ENCODE measurements around the gene DOCK1. TPM values are rescaled to one million over a fixed set of nuclear protein-coding genes. Genes with fewer than 3 reads are reported as not detected.

The DOCK1 gene
- total and polyA plus RNA-seq, 2 donors from 2014 or later: 15.8 to 81.7 TPM

DNA sequence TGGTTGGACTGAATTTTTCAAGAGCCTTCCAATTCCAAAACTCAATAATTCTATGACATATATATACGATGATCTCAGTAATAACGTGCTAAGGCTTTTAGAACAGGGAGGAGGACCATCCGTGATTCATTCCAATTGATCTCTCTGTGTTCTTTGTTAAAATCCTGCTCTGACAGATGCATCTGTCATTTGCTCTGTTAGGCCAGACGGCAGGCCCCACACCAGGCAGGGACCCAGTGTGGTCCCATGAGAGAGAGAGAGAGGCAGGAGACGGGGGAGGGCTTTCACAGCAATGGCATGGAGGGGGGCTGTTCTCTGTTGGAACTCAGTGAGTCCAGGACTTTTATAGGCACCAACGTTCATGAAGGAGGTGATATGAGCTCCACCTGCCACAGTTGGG lies 451.1 kb downstream of the DOCK1 start:
- no peaks in the 10 kb centered on the region for H3K27me3 ChIP-seq (ENCODE audit: control insufficient read depth, insufficient read depth, low read length)
- DNase-seq (no peak), FAIRE-seq (no peak)
- H3K4me3 ChIP-seq (ENCODE audit: low read length in 3 of 3): no peak overlapping the region
- H3K9me3 ChIP-seq (ENCODE audit: control insufficient read depth in 2 of 3, insufficient read depth in 1 of 3, low read length in 3 of 3): no peaks in the 10 kb centered on the region
- TF ChIP-seq, protein P1, sequence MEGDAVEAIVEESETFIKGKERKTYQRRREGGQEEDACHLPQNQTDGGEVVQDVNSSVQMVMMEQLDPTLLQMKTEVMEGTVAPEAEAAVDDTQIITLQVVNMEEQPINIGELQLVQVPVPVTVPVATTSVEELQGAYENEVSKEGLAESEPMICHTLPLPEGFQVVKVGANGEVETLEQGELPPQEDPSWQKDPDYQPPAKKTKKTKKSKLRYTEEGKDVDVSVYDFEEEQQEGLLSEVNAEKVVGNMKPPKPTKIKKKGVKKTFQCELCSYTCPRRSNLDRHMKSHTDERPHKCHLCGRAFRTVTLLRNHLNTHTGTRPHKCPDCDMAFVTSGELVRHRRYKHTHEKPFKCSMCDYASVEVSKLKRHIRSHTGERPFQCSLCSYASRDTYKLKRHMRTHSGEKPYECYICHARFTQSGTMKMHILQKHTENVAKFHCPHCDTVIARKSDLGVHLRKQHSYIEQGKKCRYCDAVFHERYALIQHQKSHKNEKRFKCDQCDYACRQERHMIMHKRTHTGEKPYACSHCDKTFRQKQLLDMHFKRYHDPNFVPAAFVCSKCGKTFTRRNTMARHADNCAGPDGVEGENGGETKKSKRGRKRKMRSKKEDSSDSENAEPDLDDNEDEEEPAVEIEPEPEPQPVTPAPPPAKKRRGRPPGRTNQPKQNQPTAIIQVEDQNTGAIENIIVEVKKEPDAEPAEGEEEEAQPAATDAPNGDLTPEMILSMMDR (IDR thresholded peaks at IDR 0.05; ENCODE audit: borderline replicate concordance, extremely low read depth, insufficient read depth): no peak
- H3K9ac ChIP-seq (ENCODE audit: low read length in 3 of 3): no peak overlapping the region
- intact Hi-C loops (cut with DNase I): no loop called here
- H3K27ac ChIP-seq (ENCODE audit: low read depth in 2 of 2, low read length in 2 of 2): no peak overlapping the region
- no peaks in the 10 kb centered on the region for H3K36me3 ChIP-seq (ENCODE audit: control insufficient read depth in 2 of 3, insufficient read depth in 3 of 3, low read length in 3 of 3)
- peaks cover 0 to 8% (median 3%) of the 10 kb centered on the region in 3 donors for H3K4me1 ChIP-seq (ENCODE audit: control insufficient read depth in 2 of 3, insufficient read depth in 2 of 3, low read depth in 1 of 3, low read length in 3 of 3)

DNA sequence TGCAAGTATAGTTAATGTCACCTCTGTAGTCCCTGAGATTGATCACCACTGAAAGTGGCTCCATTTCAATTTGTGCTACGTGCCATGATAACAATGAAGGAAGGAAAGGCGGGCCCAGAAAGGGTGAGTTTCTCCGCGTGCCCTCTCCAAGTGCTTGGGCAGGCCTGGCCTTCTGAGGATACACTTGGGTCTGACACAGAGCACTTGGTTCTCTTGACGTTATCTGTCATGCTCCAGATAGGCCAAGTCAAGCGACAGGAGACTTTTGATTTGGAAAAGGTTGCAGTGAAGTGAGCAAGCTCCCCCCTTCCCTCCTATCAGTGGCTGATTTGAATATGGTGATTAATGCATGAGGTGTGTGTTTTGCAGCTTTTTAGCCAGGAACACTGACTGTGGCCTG lies 452.0 kb downstream of the DOCK1 start:
- no peaks in the 10 kb centered on the region for H3K27me3 ChIP-seq (ENCODE audit: control insufficient read depth, insufficient read depth, low read length)
- intact Hi-C loops (cut with DNase I): no loop called here
- H3K9ac ChIP-seq (ENCODE audit: low read length in 3 of 3): no peak overlapping the region
- DNase-seq (no peak), FAIRE-seq (no peak)
- no peak overlapping the region for H3K27ac ChIP-seq (ENCODE audit: low read depth in 2 of 2, low read length in 2 of 2)
- H3K9me3 ChIP-seq (ENCODE audit: control insufficient read depth in 2 of 3, insufficient read depth in 1 of 3, low read length in 3 of 3): no peaks in the 10 kb centered on the region
- no peak overlapping the region for H3K4me3 ChIP-seq (ENCODE audit: low read length in 3 of 3)
- TF ChIP-seq, protein P1 (IDR thresholded peaks at IDR 0.05; ENCODE audit: borderline replicate concordance, extremely low read depth, insufficient read depth): no peak
- H3K36me3 ChIP-seq (ENCODE audit: control insufficient read depth in 2 of 3, insufficient read depth in 3 of 3, low read length in 3 of 3): peaks cover 0 to under 1% (median 0%) of the 10 kb centered on the region in 3 donors
- peaks cover 0 to 8% (median 3%) of the 10 kb centered on the region in 3 donors for H3K4me1 ChIP-seq (ENCODE audit: control insufficient read depth in 2 of 3, insufficient read depth in 2 of 3, low read depth in 1 of 3, low read length in 3 of 3)

DNA sequence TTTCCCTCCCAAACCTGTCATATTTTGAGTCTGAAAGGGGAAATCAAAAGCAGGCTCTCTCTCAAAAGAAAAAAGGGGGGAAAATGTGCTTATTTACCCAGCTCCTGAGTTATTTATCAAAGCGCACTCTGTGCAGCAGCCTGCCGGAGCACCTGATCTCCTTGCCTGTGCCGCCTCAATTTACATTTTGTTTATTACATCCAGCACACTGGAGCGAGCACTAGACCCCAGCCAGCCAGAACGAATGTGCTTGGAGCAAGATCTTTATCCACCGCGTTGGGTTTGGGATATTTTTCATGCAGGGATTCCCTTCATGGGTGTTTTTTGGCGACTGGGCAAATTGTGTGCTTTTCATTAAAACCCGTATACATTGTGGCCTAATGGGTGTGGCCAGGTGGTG lies 453.1 kb downstream of the DOCK1 start:
- Histone ChIP-seq H3K4me3 (ENCODE audit: low read length in 3 of 3) (no peak overlapping the region), H3K9me3 (ENCODE audit: control insufficient read depth in 2 of 3, insufficient read depth in 1 of 3, low read length in 3 of 3) (no peaks in the 10 kb centered on the region), H3K27ac (ENCODE audit: low read depth in 2 of 2, low read length in 2 of 2) (peak overlapping the region; percentile 28 to 38), H3K27me3 (ENCODE audit: control insufficient read depth, insufficient read depth, low read length) (no peaks in the 10 kb centered on the region), H3K4me1 (ENCODE audit: control insufficient read depth in 2 of 3, insufficient read depth in 2 of 3, low read depth in 1 of 3, low read length in 3 of 3) (peaks cover 0 to 8% (median 3%) of the 10 kb centered on the region in 3 donors), H3K36me3 (ENCODE audit: control insufficient read depth in 2 of 3, insufficient read depth in 3 of 3, low read length in 3 of 3) (peaks cover 3 to 6% (median 5%) of the 10 kb centered on the region in 3 donors), H3K9ac (ENCODE audit: low read length in 3 of 3) (no peak overlapping the region)
- TF ChIP-seq, protein P1 (IDR thresholded peaks at IDR 0.05; ENCODE audit: borderline replicate concordance, extremely low read depth, insufficient read depth): no peak
- peak in 4 of 5 donors; percentile 35 to 67 (median 58) for DNase-seq
- no peak for FAIRE-seq
- intact Hi-C loops (cut with DNase I): no loop called here

DNA sequence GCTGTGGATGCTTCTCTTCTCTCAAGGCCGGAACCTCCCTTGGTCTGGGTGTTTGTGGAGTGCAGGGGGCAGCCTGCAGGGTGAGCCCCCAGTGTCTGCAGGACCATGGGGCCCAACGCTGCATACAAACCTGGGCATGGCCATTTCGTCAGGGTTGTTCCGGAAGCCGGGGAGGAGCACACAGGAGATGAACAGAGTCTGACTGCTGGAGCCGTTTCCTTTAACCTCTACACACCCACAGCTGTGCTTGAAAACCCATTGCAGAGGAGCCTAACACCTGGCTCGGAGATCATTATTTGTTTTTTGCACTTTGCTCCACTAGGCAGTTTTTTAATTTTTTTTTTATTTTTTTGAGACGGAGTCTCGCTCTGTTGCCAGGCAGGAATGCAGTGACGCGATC lies 458.8 kb downstream of the DOCK1 start:
- Histone ChIP-seq H3K27me3 (ENCODE audit: control insufficient read depth, insufficient read depth, low read length) (no peaks in the 10 kb centered on the region), H3K27ac (ENCODE audit: low read depth in 2 of 2, low read length in 2 of 2) (no peak overlapping the region), H3K4me3 (ENCODE audit: low read length in 3 of 3) (no peak overlapping the region), H3K9ac (ENCODE audit: low read length in 3 of 3) (no peak overlapping the region), H3K36me3 (ENCODE audit: control insufficient read depth in 2 of 3, insufficient read depth in 3 of 3, low read length in 3 of 3) (peaks cover 3 to 8% (median 6%) of the 10 kb centered on the region in 3 donors), H3K4me1 (ENCODE audit: control insufficient read depth in 2 of 3, insufficient read depth in 2 of 3, low read depth in 1 of 3, low read length in 3 of 3) (peaks cover 0 to 2% (median 0%) of the 10 kb centered on the region in 3 donors), H3K9me3 (ENCODE audit: control insufficient read depth in 2 of 3, insufficient read depth in 1 of 3, low read length in 3 of 3) (no peaks in the 10 kb centered on the region)
- intact Hi-C loops (cut with DNase I): no loop called here
- TF ChIP-seq, protein P1 (IDR thresholded peaks at IDR 0.05; ENCODE audit: borderline replicate concordance, extremely low read depth, insufficient read depth): no peak
- no peak for DNase-seq
- FAIRE-seq: no peak
